H1 (cell line): ENCODE data around the gene CFAP58. TPM values are rescaled to one million over a fixed set of nuclear protein-coding genes. Genes with fewer than 3 reads are reported as not detected.

Source experiments
- CTCF ChIA-PET: fragments of 300-600 bp; sonication (Branson Sonifier 250); formaldehyde crosslinking; loops from one replicate; lab custom pipeline; 2021; ENCODE audit not compliant: partially characterized antibody; lab: Charles Lee
- POLR2A ChIA-PET: fragments of 300-600 bp; sonication (Branson Sonifier 250); formaldehyde crosslinking; loops from one replicate; lab custom pipeline; 2021; ENCODE audit warnings: inconsistent platforms; ENCODE audit not compliant: partially characterized antibody; lab: Charles Lee
- DNase-seq, 2 experiments: peaks; one replicate each; pipeline versions ENCODE4 v3.0.0 to v3.0.0-alpha.2; 2010 to 2022; ENCODE audit warnings: low spot score in 2 of 2, low read depth in 1 of 2, mixed read lengths in 1 of 2
- FAIRE-seq: peaks from 2 replicates; lab custom pipeline; 2011; peaks lifted over from hg19 to GRCh38; lab: Jason Lieb, UNC
- H2AFZ ChIP-seq: 2 replicates; pipeline ENCODE4 v1.8.1; 2012; ENCODE audit warnings: low read length, inconsistent platforms
- H2AK5ac ChIP-seq: 2 replicates; pipeline ENCODE4 v1.6.1; 2013; ENCODE audit warnings: low read depth, low read length
- H2BK120ac ChIP-seq: replicated peaks from 2 replicates; pipeline ENCODE3; 2013; ENCODE audit warnings: low read depth, low read length, inconsistent platforms
- H2BK12ac ChIP-seq: 2 replicates; pipeline ENCODE4 v1.6.1; 2013; ENCODE audit warnings: low read depth, low read length
- H2BK15ac ChIP-seq: 2 replicates; pipeline ENCODE4 v1.6.1; 2013; ENCODE audit warnings: low read length
- H2BK20ac ChIP-seq: 2 replicates; pipeline ENCODE4 v1.6.1; 2013; ENCODE audit warnings: low read length
- H2BK5ac ChIP-seq: 2 replicates; pipeline ENCODE4 v1.6.1; 2013; ENCODE audit warnings: low read depth, low read length
- H3K14ac ChIP-seq: 2 replicates; pipeline ENCODE4 v1.6.1; 2013; ENCODE audit warnings: inconsistent platforms; ENCODE audit not compliant: insufficient read length
- H3K18ac ChIP-seq: 2 replicates; pipeline ENCODE4 v1.6.1; 2013; ENCODE audit warnings: low read length; ENCODE audit errors: extremely low read depth
- H3K23ac ChIP-seq: 2 replicates; pipeline ENCODE4 v1.6.1; 2013; ENCODE audit warnings: inconsistent platforms; ENCODE audit not compliant: insufficient read length
- H3K23me2 ChIP-seq: 2 replicates; pipeline ENCODE4 v1.6.1; 2013; ENCODE audit warnings: low read depth, low read length
- H3K27ac ChIP-seq: 2 replicates; pipeline ENCODE4 v1.6.1; 2011; ENCODE audit warnings: low read depth, low read length, inconsistent platforms
- H3K27me3 ChIP-seq, 4 experiments: replicated peaks in 1 of 4; 1 replicate in 1 of 4; 2 replicates in 3 of 4; pipeline versions ENCODE4 v1.6.1 to v1.8.1; 2011 to 2013; ENCODE audit warnings: low read length in 3 of 4, mild to moderate bottlenecking in 3 of 4, inconsistent platforms in 2 of 4, mixed read lengths in 2 of 4, moderate library complexity in 1 of 4; ENCODE audit not compliant: control insufficient read depth in 3 of 4, insufficient read depth in 3 of 4; ENCODE audit errors: extremely low read depth in 1 of 4
- H3K36me3 ChIP-seq, 4 experiments: 2 replicates each; pipeline versions ENCODE4 v1.6.1 to v1.8.1; 2011 to 2013; ENCODE audit warnings: mild to moderate bottlenecking in 4 of 4, low read length in 3 of 4, moderate library complexity in 2 of 4, control low read depth in 1 of 4, inconsistent platforms in 1 of 4; ENCODE audit not compliant: insufficient read depth in 4 of 4, control insufficient read depth in 2 of 4
- H3K4ac ChIP-seq: replicated peaks from 2 replicates; pipeline ENCODE3; 2013; ENCODE audit warnings: low read length, low read depth, mixed read lengths, inconsistent platforms; ENCODE audit not compliant: insufficient read length
- H3K4me1 ChIP-seq, 4 experiments: replicated peaks in 1 of 4; 1 replicate in 1 of 4; 2 replicates in 3 of 4; pipeline versions ENCODE4 v1.6.1 to v1.8.1; 2011 to 2013; ENCODE audit warnings: low read length in 3 of 4, inconsistent platforms in 2 of 4, mixed read lengths in 1 of 4; ENCODE audit not compliant: insufficient read depth in 4 of 4, control insufficient read depth in 3 of 4
- H3K4me2 ChIP-seq, 2 experiments: 2 replicates each; pipeline versions ENCODE4 v1.6.1 to v1.8.1; 2011 to 2013; ENCODE audit warnings: low read depth in 2 of 2, low read length in 2 of 2, control low read depth in 1 of 2, inconsistent platforms in 1 of 2, mild to moderate bottlenecking in 1 of 2; ENCODE audit not compliant: insufficient read depth in 1 of 2
- H3K4me3 ChIP-seq, 4 experiments: fragments of 200-600, 300-600 bp in 1 of 4; sonication (generic), shearing (Covaris generic), sonication (Bioruptor Twin) in 1 of 4; 2 replicates each; pipeline versions ENCODE4 v1.5.1 to v1.8.1; 2011 to 2016; ENCODE audit warnings: low read length in 4 of 4, low read depth in 3 of 4, control low read depth in 2 of 4, inconsistent platforms in 2 of 4, mild to moderate bottlenecking in 2 of 4, mixed read lengths in 1 of 4, moderate library complexity in 1 of 4; ENCODE audit not compliant: insufficient read depth in 2 of 4; ENCODE audit errors: extremely low read depth in 1 of 4
- H3K56ac ChIP-seq: replicated peaks from 2 replicates; pipeline ENCODE3; 2013; ENCODE audit warnings: low read depth, mild to moderate bottlenecking, mixed read lengths, low read length, inconsistent platforms; ENCODE audit not compliant: insufficient read length
- H3K79me1 ChIP-seq: 2 replicates; pipeline ENCODE4 v1.6.1; 2013; ENCODE audit warnings: low read depth, low read length, control low read depth
- H3K79me2 ChIP-seq, 2 experiments: 2 replicates each; pipeline versions ENCODE4 v1.6.1 to v1.8.1; 2012 to 2013; ENCODE audit warnings: low read length in 2 of 2, mild to moderate bottlenecking in 2 of 2, inconsistent platforms in 1 of 2; ENCODE audit not compliant: insufficient read depth in 2 of 2, control insufficient read depth in 1 of 2
- H3K9ac ChIP-seq, 4 experiments: replicated peaks in 1 of 4; 1 replicate in 1 of 4; 2 replicates in 3 of 4; pipeline versions ENCODE4 v1.6.1 to v1.8.1; 2011 to 2013; ENCODE audit warnings: low read depth in 3 of 4, low read length in 3 of 4, control low read depth in 2 of 4, mild to moderate bottlenecking in 2 of 4, moderate library complexity in 2 of 4, inconsistent platforms in 1 of 4; ENCODE audit errors: extremely low read depth in 1 of 4
- H3K9me3 ChIP-seq, 2 experiments: 2 replicates each; pipeline versions ENCODE4 v1.6.1 to v1.8.1; 2012 to 2013; ENCODE audit warnings: mild to moderate bottlenecking in 2 of 2, moderate library complexity in 2 of 2, control low read depth in 1 of 2, inconsistent platforms in 1 of 2, low read depth in 1 of 2, low read length in 1 of 2, mixed read lengths in 1 of 2; ENCODE audit not compliant: insufficient read depth in 2 of 2
- H4K20me1 ChIP-seq, 2 experiments: replicated peaks in 1 of 2; 2 replicates each; pipeline versions ENCODE3 to v1.8.1; 2011 to 2013; ENCODE audit warnings: inconsistent platforms in 2 of 2, low read length in 2 of 2, mild to moderate bottlenecking in 1 of 2; ENCODE audit not compliant: insufficient read depth in 2 of 2, control insufficient read depth in 1 of 2
- H4K5ac ChIP-seq: 2 replicates; pipeline ENCODE4 v1.6.1; 2013; ENCODE audit warnings: low read length, low read depth, mixed read lengths, inconsistent platforms; ENCODE audit not compliant: insufficient read length
- H4K8ac ChIP-seq: 2 replicates; pipeline ENCODE4 v1.8.0; 2013; ENCODE audit warnings: mild to moderate bottlenecking, moderate library complexity, low read length, inconsistent platforms; ENCODE audit not compliant: insufficient read depth; ENCODE audit errors: extremely low read depth
- H4K91ac ChIP-seq: replicated peaks from 2 replicates; pipeline ENCODE3; 2013; ENCODE audit warnings: low read length, mixed read lengths, inconsistent platforms; ENCODE audit not compliant: insufficient read length
- EGR1 ChIP-seq: IDR thresholded peaks from 2 replicates; pipeline ENCODE4 v1.6.1; 2011; ENCODE audit warnings: low read depth, low read length, borderline replicate concordance
- KDM4A ChIP-seq: IDR thresholded peaks from one replicate; pipeline ENCODE4 v1.7.1; 2012; ENCODE audit warnings: low read depth, mild to moderate bottlenecking, moderate library complexity, low read length, inconsistent platforms; ENCODE audit not compliant: severe bottlenecking
- MAX ChIP-seq: IDR thresholded peaks from 2 replicates; pipeline ENCODE4 v1.6.1; 2012; ENCODE audit warnings: inconsistent platforms
- POLR2A ChIP-seq, 2 experiments: IDR thresholded peaks; 1 replicate in 1 of 2; 2 replicates in 1 of 2; pipeline ENCODE4 v1.6.1; 2011; ENCODE audit warnings: low read depth in 2 of 2, low read length in 2 of 2, mild to moderate bottlenecking in 2 of 2; ENCODE audit errors: control extremely low read depth in 1 of 2
- RBBP5 ChIP-seq: IDR thresholded peaks from 2 replicates; pipeline ENCODE4 v1.7.1; 2012; ENCODE audit warnings: low read depth, mild to moderate bottlenecking, inconsistent platforms, low read length, moderate library complexity, borderline replicate concordance
- TCF12 ChIP-seq: IDR thresholded peaks from 2 replicates; pipeline ENCODE4 v1.6.1; 2011; ENCODE audit warnings: low read depth, mild to moderate bottlenecking, low read length
- WGBS, 2 experiments: shearing (Covaris generic) in 1 of 2; methylation state at CpG; one replicate each; pipeline versions ENCODE4 v1.1.6 to v1.1.7; 2013 to 2015; ENCODE audit warnings: low lambda C conversion rate in 2 of 2, mixed read lengths in 2 of 2, inconsistent platforms in 1 of 2, low coverage in 1 of 2, missing lambda C conversion rate in 1 of 2; ENCODE audit not compliant: insufficient replicate concordance in 2 of 2, insufficient coverage in 1 of 2, insufficient read length in 1 of 2; ENCODE audit errors: extremely low coverage in 1 of 2, missing lambda C conversion rate in 1 of 2; 5-methylcytosine and 5-hydroxymethylcytosine counted together
- polyA plus RNA-seq, 7 experiments: library from polyadenylated mRNA; depleted of rRNA in 3 of 7; stranded (reverse) in 5 of 7; unstranded in 2 of 7; fragments of >200 nt in 5 of 7; fragments of 200-250 nt in 2 of 7; gene quantifications; 1 replicate in 5 of 7; 2 replicates in 1 of 7; 4 replicates in 1 of 7; pipeline versions ENCODE4 v1.2.1 to v1.2.3, GENCODE V29; 2011 to 2013; ENCODE audit warnings: missing spikeins in 2 of 7, mixed read lengths in 2 of 7
- total RNA-seq: library from RNA; stranded (reverse); fragmentation: NEBNext Ultra II Directional; extraction: Animal tissue kit (Norgen Biotek cat#: 25700); gene quantifications from 2 replicates; pipeline ENCODE4 v1.2.1, GENCODE V29; 2021

The CFAP58 gene
- total and polyA plus RNA-seq, 2 of the 8 experiments (the other 6 are each of a cell fraction or from before 2014, with no cell fraction given), result 0.32 to 0.71 TPM

GRCh38 chr10:104371753-104372152 lies 18.1 kb downstream of the CFAP58 start:
- Histone ChIP-seq H3K79me1 (no peaks in the 10 kb centered on the region), H3K14ac (no peak overlapping the region), H3K4ac (no peak overlapping the region), H3K23ac (no peak overlapping the region), H4K8ac (no peak overlapping the region), H2BK20ac (no peak overlapping the region), H3K27me3 (no peaks in the 10 kb centered on the region), H3K27ac (no peak overlapping the region), H3K9me3 (peaks cover 0 to 11% of the 10 kb centered on the region in 2 experiments; a peak in 1 of 4 replicates), H4K91ac (no peak overlapping the region), H3K79me2 (no peaks in the 10 kb centered on the region), H4K5ac (no peak overlapping the region), H3K56ac (no peak overlapping the region), H2BK120ac (no peak overlapping the region), H2BK15ac (no peak overlapping the region), H3K36me3 (peaks cover 0 to 6% (median 0%) of the 10 kb centered on the region in 4 experiments; a peak in 2 of 8 replicates), H3K18ac (no peak overlapping the region), H3K9ac (no peak overlapping the region), H3K23me2 (no peaks in the 10 kb centered on the region), H2BK5ac (no peak overlapping the region), H3K4me1 (peaks cover 0 to 3% (median 1%) of the 10 kb centered on the region in 4 experiments; a peak in 2 of 7 replicates), H3K4me2 (no peak overlapping the region), H4K20me1 (no peaks in the 10 kb centered on the region), H3K4me3 (no peak overlapping the region), H2AK5ac (no peak overlapping the region), H2BK12ac (no peak overlapping the region), H2AFZ (no peak overlapping the region)
- no peak for FAIRE-seq
- WGBS, 2 experiments, result 96% methylated on average over 6 of the region's 6 CpGs; no CpG with 5 or more reads in 1 of the 2 experiments
- no peak for DNase-seq
- TF ChIP-seq POLR2A (IDR thresholded peaks at IDR 0.05; ENCODE audit: control extremely low read depth in 1 of 2, low read depth in 2 of 2, low read length in 2 of 2), result no peak
- TF ChIP-seq KDM4A, result no peak
- TF ChIP-seq TCF12, result no peak
- no peak for TF ChIP-seq RBBP5
- no peak for TF ChIP-seq EGR1
- TF ChIP-seq MAX, result no peak
- CTCF ChIA-PET, result interaction anchor here (1.2 kb wide), 1 partner anchor 209 kb away, joined by 3 read pairs; no protein-coding TSS in a partner anchor
- POLR2A ChIA-PET, result no interaction called here
